IMR-90 (cell line): ENCODE data around the gene PLEKHH2. TPM values are rescaled to one million over a fixed set of nuclear protein-coding genes. Genes with fewer than 3 reads are reported as not detected.

Experiments
- ATAC-seq: fragments of 200-7000 bp; cut with Tn5 transposase; 2 replicates; pipeline ENCODE4 v1.9.1; 2020; ENCODE audit warnings: low read depth, mild to moderate bottlenecking, moderate library complexity
- BruUV-seq: library from RNA; stranded (reverse); fragments of 400-500 nt; replicated peaks from 2 replicates; lab custom pipeline; 2021; lab: Mats Ljungman, UMichigan
- CTCF ChIA-PET: fragments of 300-600 bp; formaldehyde crosslinking; extraction: SDS; loops from one replicate; lab custom pipeline; 2021; ENCODE audit warnings: antibody characterized with exemption; lab: Yijun Ruan, JAX
- POLR2A ChIA-PET: fragments of 300-600 bp; sonication (Branson Sonifier 250); formaldehyde crosslinking; loops from one replicate; lab custom pipeline; 2022; ENCODE audit warnings: antibody characterized with exemption; ENCODE audit not compliant: unreplicated experiment; lab: Charles Lee
- DNase-seq: peaks from one replicate; pipeline ENCODE4 v3.0.0; 2013
- H2AFZ ChIP-seq: replicated peaks from 2 replicates; pipeline ENCODE3; 2013; ENCODE audit warnings: low read length, mild to moderate bottlenecking; ENCODE audit not compliant: poor library complexity
- H2AK5ac ChIP-seq: 2 replicates; pipeline ENCODE4 v1.6.1; 2013; ENCODE audit warnings: low read depth, low read length, inconsistent platforms
- H2AK9ac ChIP-seq: replicated peaks from 2 replicates; pipeline ENCODE3; 2013; ENCODE audit warnings: mild to moderate bottlenecking, low read depth, low read length, moderate library complexity; ENCODE audit not compliant: poor library complexity
- H2BK120ac ChIP-seq: 2 replicates; pipeline ENCODE4 v1.6.1; 2013; ENCODE audit warnings: low read depth, low read length, inconsistent platforms
- H2BK15ac ChIP-seq: 3 replicates; pipeline ENCODE4 v1.6.1; 2013; ENCODE audit warnings: low read depth, low read length, inconsistent platforms
- H2BK20ac ChIP-seq: 2 replicates; pipeline ENCODE4 v1.6.1; 2013; ENCODE audit warnings: low read depth, mild to moderate bottlenecking, inconsistent platforms, low read length, moderate library complexity
- H2BK5ac ChIP-seq: 2 replicates; pipeline ENCODE4 v1.6.1; 2013; ENCODE audit warnings: mild to moderate bottlenecking, low read depth, low read length, inconsistent platforms; ENCODE audit not compliant: poor library complexity, severe bottlenecking
- H3K14ac ChIP-seq: replicated peaks from 2 replicates; pipeline ENCODE4 v1.6.1; 2013; ENCODE audit warnings: low read depth, low read length, inconsistent platforms
- H3K18ac ChIP-seq: 2 replicates; pipeline ENCODE4 v1.6.1; 2013; ENCODE audit warnings: low read depth, low read length, control low read depth
- H3K23ac ChIP-seq: 2 replicates; pipeline ENCODE4 v1.6.1; 2013; ENCODE audit warnings: low read depth, low read length, inconsistent platforms
- H3K27ac ChIP-seq: 2 replicates; pipeline ENCODE4 v1.5.1; 2013; ENCODE audit warnings: mild to moderate bottlenecking, control low read depth, low read length; ENCODE audit not compliant: insufficient read depth
- H3K27me3 ChIP-seq: 2 replicates; pipeline ENCODE4 v1.6.1; 2013; ENCODE audit warnings: low read length; ENCODE audit not compliant: control insufficient read depth, insufficient read depth
- H3K36me3 ChIP-seq: 2 replicates; pipeline ENCODE4 v1.6.1; 2013; ENCODE audit warnings: low read length, mixed read lengths; ENCODE audit not compliant: control insufficient read depth, insufficient read depth
- H3K4ac ChIP-seq: 2 replicates; pipeline ENCODE4 v1.6.1; 2013; ENCODE audit warnings: low read depth, low read length, inconsistent platforms
- H3K4me1 ChIP-seq: 2 replicates; pipeline ENCODE4 v1.6.1; 2013; ENCODE audit warnings: low read length, mixed read lengths; ENCODE audit not compliant: control insufficient read depth, insufficient read depth
- H3K4me2 ChIP-seq: 2 replicates; pipeline ENCODE4 v1.6.1; 2013; ENCODE audit warnings: low read depth, mild to moderate bottlenecking, control low read depth, low read length, moderate library complexity
- H3K4me3 ChIP-seq: 2 replicates; pipeline ENCODE4 v1.5.1; 2013; ENCODE audit warnings: low read depth, mild to moderate bottlenecking, control low read depth, low read length, moderate library complexity; ENCODE audit not compliant: insufficient read depth
- H3K56ac ChIP-seq: 2 replicates; pipeline ENCODE4 v1.6.1; 2013; ENCODE audit warnings: low read length, inconsistent platforms; ENCODE audit not compliant: insufficient read depth; ENCODE audit errors: extremely low read depth
- H3K79me1 ChIP-seq, 2 experiments: 2 replicates each; pipeline ENCODE4 v1.6.1; 2013; ENCODE audit warnings: low read length in 2 of 2, inconsistent platforms in 1 of 2, low read depth in 1 of 2
- H3K9ac ChIP-seq: 2 replicates; pipeline ENCODE4 v1.6.1; 2013; ENCODE audit warnings: low read depth, low read length, control low read depth
- H3K9me1 ChIP-seq: 2 replicates; pipeline ENCODE4 v1.6.1; 2013; ENCODE audit warnings: low read length, inconsistent platforms; ENCODE audit not compliant: insufficient read depth
- H3K9me3 ChIP-seq: 2 replicates; pipeline ENCODE4 v1.6.1; 2013; ENCODE audit warnings: low read length; ENCODE audit not compliant: control insufficient read depth, insufficient read depth
- H4K20me1 ChIP-seq: 2 replicates; pipeline ENCODE4 v1.6.1; 2013; ENCODE audit warnings: low read length, inconsistent platforms; ENCODE audit not compliant: insufficient read depth
- H4K5ac ChIP-seq: 2 replicates; pipeline ENCODE4 v1.6.1; 2013; ENCODE audit warnings: mild to moderate bottlenecking, low read depth, low read length, control low read depth
- H4K8ac ChIP-seq, 2 experiments: 2 replicates each; pipeline ENCODE4 v1.6.1; 2013; ENCODE audit warnings: low read depth in 2 of 2, low read length in 2 of 2, control low read depth in 1 of 2, inconsistent platforms in 1 of 2
- H4K91ac ChIP-seq: 2 replicates; pipeline ENCODE4 v1.6.1; 2013; ENCODE audit warnings: low read depth, low read length, inconsistent platforms; ENCODE audit not compliant: insufficient read depth
- CEBPB ChIP-seq: IDR thresholded peaks from 2 replicates; pipeline ENCODE4 v1.6.1; 2012; ENCODE audit warnings: low read depth, low read length, improper control_type of control experiment
- CHD1 ChIP-seq: IDR thresholded peaks from 2 replicates; pipeline ENCODE4 v1.6.1; 2012; ENCODE audit warnings: low read depth, low read length, improper control_type of control experiment
- CTCF ChIP-seq: conservative IDR thresholded peaks from 2 replicates; pipeline ENCODE4 v1.5.1; 2012; ENCODE audit warnings: mild to moderate bottlenecking, low read depth, low read length, improper control_type of control experiment
- FOS ChIP-seq: fragments of 150-350 bp; IDR thresholded peaks from 2 replicates; pipeline ENCODE4 v1.6.1; 2016; ENCODE audit warnings: low read depth, low read length
- MAZ ChIP-seq: IDR thresholded peaks from 2 replicates; pipeline ENCODE4 v1.6.1; 2012; ENCODE audit warnings: low read depth, mild to moderate bottlenecking, low read length, improper control_type of control experiment, moderate library complexity, borderline replicate concordance
- NFE2L2 ChIP-seq: fragments of 150-350 bp; IDR thresholded peaks from 2 replicates; pipeline ENCODE4 v1.6.1; 2016; ENCODE audit warnings: low read depth, mild to moderate bottlenecking, low read length
- RAD21 ChIP-seq: IDR thresholded peaks from 2 replicates; pipeline ENCODE4 v1.6.1; 2012; ENCODE audit warnings: low read length, improper control_type of control experiment
- RCOR1 ChIP-seq: IDR thresholded peaks from 2 replicates; pipeline ENCODE4 v1.6.1; 2012; ENCODE audit warnings: mild to moderate bottlenecking, low read length, improper control_type of control experiment; ENCODE audit not compliant: insufficient replicate concordance
- SMC3 ChIP-seq: fragments of 150-350 bp; IDR thresholded peaks from 2 replicates; pipeline ENCODE4 v1.6.1; 2016; ENCODE audit warnings: low read depth, mild to moderate bottlenecking, antibody characterized with exemption, low read length, moderate library complexity
- WGBS, 2 experiments: methylation state at CpG; one replicate each; pipeline versions ENCODE4 v1.1.5 to v1.1.7; 2013; ENCODE audit warnings: missing lambda C conversion rate in 2 of 2; ENCODE audit not compliant: insufficient read length in 1 of 2; ENCODE audit errors: extremely low coverage in 2 of 2; 5-methylcytosine and 5-hydroxymethylcytosine counted together
- dilution Hi-C: fragments of 300-500 bp; cut with HindIII; formaldehyde crosslinking; loops from one replicate; pipeline ENCODE4 v1.14.3; 2018; ENCODE audit warnings: low sequenced_read_pairs; ENCODE audit not compliant: unreplicated experiment
- in situ Hi-C: fragments of 300-500 bp; cut with MboI; formaldehyde crosslinking; loops from 3 replicates; pipeline ENCODE4 v1.14.3; 2019; ENCODE audit warnings: low sequenced_read_pairs, inconsistent platforms, mixed read lengths
- intact Hi-C: fragments of 100-400 bp; cut with micrococcal nuclease; formaldehyde crosslinking; loops from 2 replicates; pipeline ENCODE4 v1.10.0; 2022
- polyA plus RNA-seq, 3 experiments: library from polyadenylated mRNA; depleted of rRNA; stranded (reverse); fragments of >200 nt; gene quantifications; 2 replicates each; pipeline ENCODE4 v1.2.3, GENCODE V29; 2012; ENCODE audit warnings: low replicate concordance in 1 of 3
- total RNA-seq: library from RNA; depleted of rRNA; stranded (reverse); fragments of >200 nt; gene quantifications from 2 replicates; pipeline ENCODE4 v1.2.3, GENCODE V29; 2012

PLEKHH2 gene
- total and polyA plus RNA-seq, 2 of the 4 experiments (the other 2 are of a cell fraction) = 2.0 to 3.3 TPM

- ChIA-PET CTCF (no interaction called here), POLR2A (no interaction called here)
- no peak overlapping the region for H3K56ac ChIP-seq
- no peak overlapping the region for H4K5ac ChIP-seq
- H3K79me1 ChIP-seq = no peaks in the 10 kb centered on the region
- H2AFZ ChIP-seq = no peak overlapping the region
- H3K36me3 ChIP-seq = peaks cover 5% of the 10 kb centered on the region; the same call in 1 of the 2 replicates
- H4K20me1 ChIP-seq = no peaks in the 10 kb centered on the region
- TF ChIP-seq MAZ (no peak), NFE2L2 (no peak), CHD1 (no peak), FOS (no peak), RAD21 (no peak), CEBPB (no peak), CTCF (no peak), RCOR1 (no peak), SMC3 (no peak)
- no peak overlapping the region for H3K4ac ChIP-seq
- no peaks in the 10 kb centered on the region for H3K27me3 ChIP-seq
- no peaks in the 10 kb centered on the region for H3K9me1 ChIP-seq
- H2BK5ac ChIP-seq = no peak overlapping the region
- in situ Hi-C loops (no loop called here), intact Hi-C loops (no loop called here), dilution Hi-C loops (no loop called here)
- no peak overlapping the region for H4K91ac ChIP-seq
- WGBS, 2 experiments = no CpG with 5 or more reads among the region's 7 CpGs
- no peak overlapping the region for H4K8ac ChIP-seq
- H3K27ac ChIP-seq = no peak overlapping the region
- no peaks in the 10 kb centered on the region for H3K9me3 ChIP-seq
- DNase-seq (no peak), ATAC-seq (no peak)
- no peak overlapping the region for H2BK120ac ChIP-seq
- H3K14ac ChIP-seq = no peak overlapping the region
- H2AK5ac ChIP-seq = no peak overlapping the region
- H3K9ac ChIP-seq = no peak overlapping the region
- H3K4me1 ChIP-seq = peaks cover 4% of the 10 kb centered on the region; the same call in 1 of the 2 replicates
- no peak overlapping the region for H3K4me2 ChIP-seq
- no peak overlapping the region for H3K4me3 ChIP-seq
- no peak overlapping the region for H3K23ac ChIP-seq
- no peak overlapping the region for H2BK15ac ChIP-seq
- H3K18ac ChIP-seq = no peak overlapping the region
- H2BK20ac ChIP-seq = no peak overlapping the region
- BruUV-seq = no TSS peak
- peak overlapping the region; percentile 57 for H2AK9ac ChIP-seq
Measured at GRCh38 chr2:43754180-43754579, 117.1 kb downstream of the PLEKHH2 start.
